B cell (primary cell): ENCODE data around the gene SLC15A2. TPM values are rescaled to one million over a fixed set of nuclear protein-coding genes. Genes with fewer than 3 reads are reported as not detected.

Source experiments
- ATAC-seq: fragments of 200-7000 bp; cut with Tn5 transposase; one replicate; pipeline ENCODE4 v1.10.0; 2021; ENCODE audit warnings: low read depth, mild to moderate bottlenecking, moderate number of reproducible peaks, moderate library complexity
- CTCF ChIA-PET: fragments of 350-600 bp; sonication (Branson Sonifier 250); formaldehyde crosslinking; loops from one replicate; lab custom pipeline; 2021; ENCODE audit warnings: antibody characterized with exemption, inconsistent platforms; lab: Charles Lee
- POLR2A ChIA-PET: fragments of 350-600 bp; sonication (Branson Sonifier 250); formaldehyde crosslinking; loops from one replicate; lab custom pipeline; 2021; ENCODE audit warnings: antibody characterized with exemption; lab: Charles Lee
- DNase-seq: peaks from one replicate; pipeline ENCODE4 v3.0.0; 2013
- H2AFZ ChIP-seq: 2 replicates; pipeline ENCODE4 v1.6.1; 2012; ENCODE audit warnings: mild to moderate bottlenecking, low read depth, low read length; ENCODE audit not compliant: insufficient read depth, poor library complexity, severe bottlenecking
- H3K27ac ChIP-seq, 2 donors: 1 replicate in 1 of 2; 2 replicates in 1 of 2; pipeline ENCODE4 v1.5.1; 2012 to 2013; ENCODE audit warnings: low read length in 2 of 2, mild to moderate bottlenecking in 2 of 2, moderate library complexity in 1 of 2
- H3K27me3 ChIP-seq, 4 experiments: fragments of 200-600 bp in 1 of 4; sonication (generic) in 1 of 4; replicated peaks in 1 of 4; 1 replicate in 2 of 4; 2 replicates in 2 of 4; pipeline versions ENCODE4 v1.6.1 to v1.7.0; 2013 to 2016; ENCODE audit warnings: low read length in 3 of 4, mild to moderate bottlenecking in 2 of 4, mixed read lengths in 1 of 4, moderate library complexity in 1 of 4; ENCODE audit not compliant: insufficient read depth in 4 of 4, control insufficient read depth in 3 of 4; ENCODE audit errors: control extremely low read depth in 1 of 4
- H3K36me3 ChIP-seq, 2 experiments: replicated peaks in 1 of 2; 1 replicate in 1 of 2; 2 replicates in 1 of 2; pipeline versions ENCODE4 v1.6.1 to v1.7.1; 2013; ENCODE audit warnings: low read length in 1 of 2; ENCODE audit not compliant: insufficient read depth in 2 of 2, control insufficient read depth in 1 of 2; ENCODE audit errors: control extremely low read depth in 1 of 2, extremely low read depth in 1 of 2
- H3K4me1 ChIP-seq, 2 donors: fragments of 200-600 bp in 1 of 2; sonication (generic) in 1 of 2; 1 replicate in 1 of 2; 2 replicates in 1 of 2; pipeline versions ENCODE4 v1.5.1 to v1.6.1; 2013 to 2017; ENCODE audit warnings: low read length in 2 of 2; ENCODE audit not compliant: control insufficient read depth in 2 of 2, insufficient read depth in 2 of 2
- H3K4me2 ChIP-seq: replicated peaks from 2 replicates; pipeline ENCODE3; 2012; ENCODE audit warnings: mild to moderate bottlenecking, low read depth, low read length; ENCODE audit not compliant: poor library complexity, severe bottlenecking
- H3K4me3 ChIP-seq, 5 experiments: fragments of 200-600 bp in 1 of 5; sonication (generic) in 1 of 5; 1 replicate in 3 of 5; 2 replicates in 2 of 5; pipeline versions ENCODE4 v1.5.1 to v1.7.0; 2011 to 2016; ENCODE audit warnings: low read length in 4 of 5, mild to moderate bottlenecking in 4 of 5, low read depth in 2 of 5, control low read depth in 1 of 5, moderate library complexity in 1 of 5; ENCODE audit not compliant: insufficient read depth in 1 of 5; ENCODE audit errors: control extremely low read depth in 1 of 5, extremely low read depth in 1 of 5
- H3K79me2 ChIP-seq: fragments of 200-600 bp; sonication (generic); one replicate; pipeline ENCODE4 v1.6.0; 2016; ENCODE audit warnings: low read length; ENCODE audit not compliant: control insufficient read depth, insufficient read depth
- H3K9ac ChIP-seq: fragments of 200-600 bp; sonication (generic); 2 replicates; pipeline ENCODE4 v1.6.1; 2017; ENCODE audit warnings: mild to moderate bottlenecking, low read length, moderate library complexity
- H3K9me3 ChIP-seq, 3 donors: one replicate each; pipeline versions ENCODE4 v1.6.1 to v1.7.1; 2013; ENCODE audit warnings: low read length in 2 of 3; ENCODE audit not compliant: control insufficient read depth in 2 of 3, insufficient read depth in 1 of 3; ENCODE audit errors: control extremely low read depth in 1 of 3
- H4K20me1 ChIP-seq: 2 replicates; pipeline ENCODE4 v1.6.0; 2012; ENCODE audit warnings: mild to moderate bottlenecking, low read length; ENCODE audit not compliant: insufficient read depth, control insufficient read depth, poor library complexity, severe bottlenecking
- H3K27ac Mint-ChIP-seq: one replicate; pipeline ENCODE4 v1.8.0; 2021; ENCODE audit warnings: mixed read lengths
- H3K27me3 Mint-ChIP-seq: one replicate; pipeline ENCODE4 v1.8.0; 2021; ENCODE audit warnings: mixed read lengths
- H3K4me1 Mint-ChIP-seq: one replicate; pipeline ENCODE4 v1.8.0; 2021; ENCODE audit warnings: mixed read lengths
- H3K4me3 Mint-ChIP-seq: one replicate; pipeline ENCODE4 v1.8.0; 2021; ENCODE audit warnings: mixed read lengths
- H3K9me3 Mint-ChIP-seq: one replicate; pipeline ENCODE4 v1.8.0; 2022; ENCODE audit warnings: mixed read lengths; ENCODE audit not compliant: insufficient read depth
- CTCF ChIP-seq: fragments of 200-600 bp; IDR thresholded peaks from one replicate; pipeline ENCODE4 v1.8.0; 2022; ENCODE audit warnings: antibody characterized with exemption, mild to moderate bottlenecking
- EZH2 ChIP-seq: IDR thresholded peaks from 2 replicates; pipeline ENCODE4 v1.6.1; 2012; ENCODE audit warnings: borderline replicate concordance, low read depth, mild to moderate bottlenecking, moderate library complexity, low read length; ENCODE audit not compliant: insufficient read depth, poor library complexity, severe bottlenecking
- WGBS: methylation state at CpG from one replicate; pipeline ENCODE4 v1.1.5; 2013; ENCODE audit warnings: missing lambda C conversion rate; ENCODE audit not compliant: insufficient coverage; 5-methylcytosine and 5-hydroxymethylcytosine counted together
- intact Hi-C: fragments of 100-400 bp; cut with micrococcal nuclease; formaldehyde crosslinking; loops from one replicate; pipeline ENCODE4 v1.10.0; 2022
- polyA plus RNA-seq: library from polyadenylated mRNA; depleted of rRNA; stranded (reverse); fragments of >200 nt; gene quantifications from 2 replicates; pipeline ENCODE4 v1.2.3, GENCODE V29; 2012
- total RNA-seq, 2 donors: library from RNA; stranded (reverse); fragments of 120-200 nt in 1 of 2; gene quantifications; 1 replicate in 1 of 2; 2 replicates in 1 of 2; pipeline versions ENCODE4 v1.2.3 to v1.2.4, GENCODE V29; 2013 to 2022

Gene SLC15A2
- total and polyA plus RNA-seq, 2 donors (not counting 1 experiment from before 2014, with no cell fraction given), result 13.1 to 16.9 TPM

GRCh38 chr3:121871430-121871829, 22.8 kb upstream of the SLC15A2 start:
- no peak overlapping the region for H2AFZ ChIP-seq
- peaks cover 5 to 40% of the 10 kb centered on the region in 2 experiments for H3K36me3 ChIP-seq
- H3K4me2 ChIP-seq, result no peak overlapping the region
- Mint-ChIP-seq H3K27me3 (no peaks in the 10 kb centered on the region), H3K9me3 (no peaks in the 10 kb centered on the region), H3K4me1 (peaks cover 43% of the 10 kb centered on the region), H3K27ac (peak overlapping the region; percentile 16), H3K4me3 (no peak overlapping the region)
- no peak for TF ChIP-seq EZH2
- no peak for TF ChIP-seq CTCF
- ChIA-PET CTCF (no interaction called here), POLR2A (no interaction called here)
- peaks cover 5% of the 10 kb centered on the region for H4K20me1 ChIP-seq
- ATAC-seq (peak; percentile 41), DNase-seq (peak; percentile 11)
- intact Hi-C loops, result loop anchor here (5.0 kb wide), 1 partner anchor 131 kb away; no protein-coding TSS in a partner anchor
- H3K4me1 ChIP-seq, result peaks cover 6 to 28% of the 10 kb centered on the region in 2 donors
- no peak overlapping the region for H3K27ac ChIP-seq
- H3K79me2 ChIP-seq, result peaks cover 28% of the 10 kb centered on the region
- H3K9me3 ChIP-seq, result peaks cover 0 to 1% (median 0%) of the 10 kb centered on the region in 3 donors
- H3K27me3 ChIP-seq, result no peaks in the 10 kb centered on the region
- 0% methylated on average over 1 of the region's 1 CpG for WGBS
- H3K9ac ChIP-seq, result no peak overlapping the region
- H3K4me3 ChIP-seq, result no peak overlapping the region

DNA sequence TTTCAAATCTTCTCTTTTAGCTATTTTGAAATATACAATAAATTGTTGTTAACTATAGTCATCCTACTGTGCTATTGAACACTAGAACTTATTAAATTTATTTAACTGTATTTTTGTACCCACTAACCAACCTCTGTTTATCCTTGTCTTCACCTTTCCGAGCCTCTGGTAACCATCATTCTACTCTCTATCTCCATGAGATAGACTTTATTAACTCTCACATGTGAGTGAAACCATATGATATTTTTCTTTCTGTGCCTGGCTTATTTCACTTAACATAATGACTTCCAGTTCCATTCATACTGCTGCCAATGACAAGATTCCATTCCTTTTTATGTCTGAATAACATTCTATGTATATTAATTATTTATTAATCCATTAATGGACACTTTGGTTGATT, 15.8 kb upstream of the SLC15A2 start:
- Histone ChIP-seq H3K4me1 (no peaks in the 10 kb centered on the region), H3K4me3 (no peak overlapping the region), H3K9ac (no peak overlapping the region), H3K27ac (no peak overlapping the region), H3K79me2 (peaks cover 21% of the 10 kb centered on the region), H3K27me3 (no peaks in the 10 kb centered on the region), H3K9me3 (no peaks in the 10 kb centered on the region), H3K36me3 (peaks cover 4 to 18% of the 10 kb centered on the region in 2 experiments), H4K20me1 (peaks cover 12% of the 10 kb centered on the region), H3K4me2 (no peak overlapping the region), H2AFZ (no peak overlapping the region)
- DNase-seq (no peak), ATAC-seq (no peak)
- intact Hi-C loops, result no loop called here
- peak overlapping the region; percentile 82 for H3K27ac Mint-ChIP-seq
- ChIA-PET CTCF (no interaction called here), POLR2A (no interaction called here)
- H3K4me3 Mint-ChIP-seq, result no peak overlapping the region
- no CpG with 5 or more reads among the region's 1 CpG for WGBS
- TF ChIP-seq CTCF (no peak), EZH2 (no peak)
- no peaks in the 10 kb centered on the region for H3K27me3 Mint-ChIP-seq
- H3K9me3 Mint-ChIP-seq, result no peaks in the 10 kb centered on the region
- H3K4me1 Mint-ChIP-seq, result peaks cover 14% of the 10 kb centered on the region
